H9 (cell line): ENCODE results near the gene CLCNKB. TPM values are rescaled to one million over a fixed set of nuclear protein-coding genes. Genes with fewer than 3 reads are reported as not detected.

ENCODE experiments used
- DNase-seq: peaks from one replicate; pipeline ENCODE4 v3.0.0-alpha.2; 2017
- H2AFZ ChIP-seq: one replicate; pipeline ENCODE4 v1.6.1; 2013; ENCODE audit warnings: mild to moderate bottlenecking, low read length, control low read depth, moderate library complexity
- H2AK5ac ChIP-seq: 2 replicates; pipeline ENCODE4 v1.6.1; 2013; ENCODE audit warnings: low read length, control low read depth, mixed read lengths; ENCODE audit not compliant: insufficient read length
- H2BK120ac ChIP-seq: one replicate; pipeline ENCODE4 v1.6.1; 2013; ENCODE audit warnings: low read depth, mild to moderate bottlenecking, low read length, control low read depth, inconsistent platforms; ENCODE audit not compliant: poor library complexity, severe bottlenecking
- H2BK12ac ChIP-seq: 2 replicates; pipeline ENCODE4 v1.6.1; 2013; ENCODE audit warnings: low read length, control low read depth, mixed read lengths, low read depth; ENCODE audit not compliant: insufficient read length
- H2BK15ac ChIP-seq: 2 replicates; pipeline ENCODE4 v1.6.1; 2013; ENCODE audit warnings: low read depth, low read length, control low read depth
- H2BK20ac ChIP-seq: one replicate; pipeline ENCODE4 v1.6.1; 2013; ENCODE audit warnings: low read depth, mild to moderate bottlenecking, low read length, control low read depth, inconsistent platforms; ENCODE audit not compliant: poor library complexity, severe bottlenecking
- H2BK5ac ChIP-seq: 2 replicates; pipeline ENCODE4 v1.6.1; 2013; ENCODE audit warnings: low read length, control low read depth, mixed read lengths; ENCODE audit not compliant: insufficient read length
- H3K14ac ChIP-seq: 2 replicates; pipeline ENCODE4 v1.6.1; 2013; ENCODE audit warnings: low read length, control low read depth; ENCODE audit not compliant: insufficient read depth
- H3K18ac ChIP-seq: 2 replicates; pipeline ENCODE4 v1.6.1; 2013; ENCODE audit warnings: low read depth, mild to moderate bottlenecking, mixed read lengths, low read length, control low read depth; ENCODE audit not compliant: insufficient read length
- H3K23ac ChIP-seq: 2 replicates; pipeline ENCODE4 v1.6.1; 2013; ENCODE audit warnings: low read length, control low read depth, mixed read lengths, low read depth; ENCODE audit not compliant: insufficient read length
- H3K23me2 ChIP-seq: 2 replicates; pipeline ENCODE4 v1.6.1; 2013; ENCODE audit warnings: low read depth, mild to moderate bottlenecking, mixed read lengths, low read length, control low read depth; ENCODE audit not compliant: insufficient read length, poor library complexity, severe bottlenecking
- H3K27ac ChIP-seq: 2 replicates; pipeline ENCODE4 v1.5.1; 2013; ENCODE audit warnings: low read length, control low read depth, mixed read lengths, low read depth; ENCODE audit not compliant: insufficient read length
- H3K27me3 ChIP-seq: 2 replicates; pipeline ENCODE4 v1.6.1; 2013; ENCODE audit warnings: low read length, control low read depth, inconsistent platforms; ENCODE audit not compliant: insufficient read depth
- H3K4ac ChIP-seq: 2 replicates; pipeline ENCODE4 v1.6.1; 2013; ENCODE audit warnings: low read depth, mild to moderate bottlenecking, control low read depth, inconsistent platforms, low read length, moderate library complexity
- H3K4me1 ChIP-seq: 2 replicates; pipeline ENCODE4 v1.6.1; 2013; ENCODE audit warnings: low read length, control low read depth, inconsistent platforms; ENCODE audit not compliant: insufficient read depth
- H3K4me2 ChIP-seq: 2 replicates; pipeline ENCODE4 v1.6.1; 2013; ENCODE audit warnings: low read length, control low read depth, mixed read lengths; ENCODE audit not compliant: insufficient read length, insufficient read depth
- H3K56ac ChIP-seq: 2 replicates; pipeline ENCODE4 v1.6.1; 2013; ENCODE audit warnings: low read depth, mild to moderate bottlenecking, mixed read lengths, low read length, control low read depth; ENCODE audit not compliant: insufficient read length
- H3K79me1 ChIP-seq: 2 replicates; pipeline ENCODE4 v1.6.1; 2013; ENCODE audit warnings: low read depth, mild to moderate bottlenecking, moderate library complexity, low read length, control low read depth, inconsistent platforms; ENCODE audit not compliant: insufficient read depth, poor library complexity, severe bottlenecking
- H3K79me2 ChIP-seq: 2 replicates; pipeline ENCODE4 v1.6.1; 2013; ENCODE audit warnings: low read length, control low read depth, inconsistent platforms; ENCODE audit not compliant: insufficient read depth
- H3K9ac ChIP-seq: 2 replicates; pipeline ENCODE4 v1.6.1; 2013; ENCODE audit warnings: low read length, control low read depth, mixed read lengths; ENCODE audit not compliant: insufficient read length; ENCODE audit errors: extremely low read depth
- H3K9me3 ChIP-seq: one replicate; pipeline ENCODE4 v1.6.1; 2013; ENCODE audit warnings: low read depth, low read length, inconsistent platforms; ENCODE audit not compliant: control insufficient read depth
- H3T11ph ChIP-seq: one replicate; pipeline ENCODE4 v1.6.1; 2013; ENCODE audit warnings: mild to moderate bottlenecking, low read length, control low read depth, inconsistent platforms
- H4K20me1 ChIP-seq: one replicate; pipeline ENCODE4 v1.6.1; 2013; ENCODE audit not compliant: control insufficient read depth, insufficient read length, insufficient read depth
- H4K5ac ChIP-seq: 2 replicates; pipeline ENCODE4 v1.6.1; 2013; ENCODE audit warnings: low read depth, mild to moderate bottlenecking, mixed read lengths, low read length, control low read depth; ENCODE audit not compliant: insufficient read length
- H4K8ac ChIP-seq: replicated peaks from 2 replicates; pipeline ENCODE4 v1.6.1; 2013; ENCODE audit warnings: low read length, control low read depth, mixed read lengths, low read depth; ENCODE audit not compliant: insufficient read length
- H4K91ac ChIP-seq: 2 replicates; pipeline ENCODE4 v1.6.1; 2013; ENCODE audit warnings: low read depth, mild to moderate bottlenecking, moderate library complexity, mixed read lengths, low read length, control low read depth; ENCODE audit not compliant: insufficient read length
- H3K27ac Mint-ChIP-seq, 3 experiments: 2 replicates in 2 of 3; 3 replicates in 1 of 3; pipeline ENCODE4 v1.8.0; 2020 to 2021; ENCODE audit warnings: mixed read lengths in 3 of 3, mild to moderate bottlenecking in 1 of 3, moderate library complexity in 1 of 3
- H3K27me3 Mint-ChIP-seq: 2 replicates; pipeline ENCODE4 v1.8.0; 2021; ENCODE audit warnings: low read depth, mild to moderate bottlenecking, moderate library complexity, mixed read lengths
- H3K36me3 Mint-ChIP-seq, 3 experiments: 2 replicates in 2 of 3; 3 replicates in 1 of 3; pipeline ENCODE4 v1.8.0; 2020 to 2021; ENCODE audit warnings: low read depth in 3 of 3, mixed read lengths in 3 of 3; ENCODE audit not compliant: insufficient read depth in 1 of 3
- H3K4me1 Mint-ChIP-seq, 2 experiments: 2 replicates each; pipeline ENCODE4 v1.8.0; 2020; ENCODE audit warnings: mixed read lengths in 2 of 2
- H3K4me3 Mint-ChIP-seq, 2 experiments: 2 replicates in 1 of 2; 3 replicates in 1 of 2; pipeline ENCODE4 v1.8.0; 2020 to 2021; ENCODE audit warnings: mild to moderate bottlenecking in 2 of 2, mixed read lengths in 2 of 2, moderate library complexity in 1 of 2
- H3K9me3 Mint-ChIP-seq, 2 experiments: 2 replicates in 1 of 2; 3 replicates in 1 of 2; pipeline ENCODE4 v1.8.0; 2020; ENCODE audit warnings: mild to moderate bottlenecking in 2 of 2, mixed read lengths in 2 of 2, moderate library complexity in 1 of 2
- WGBS: extraction: QIAGEN DNeasy Blood & Tissue Kit; methylation state at CpG from one replicate; pipeline ENCODE4 v1.1.7; 2013; ENCODE audit warnings: missing lambda C conversion rate, low lambda C conversion rate, mixed read lengths; ENCODE audit not compliant: insufficient read length; ENCODE audit errors: extremely low coverage; 5-methylcytosine and 5-hydroxymethylcytosine counted together
- total RNA-seq: library from RNA; stranded (reverse); gene quantifications from 2 replicates; pipeline ENCODE4 v1.2.1, GENCODE V29; 2021
- TF ChIP-seq, protein P1 (sequence below): fragments of 200-600 bp; sonication (generic); conservative IDR thresholded peaks from 3 replicates; pipeline ENCODE4 v1.8.0; 2021; ENCODE audit warnings: antibody characterized with exemption, mild to moderate bottlenecking

CLCNKB gene
- total RNA-seq, 1 experiment from 2014 or later: 1.7 TPM

DNA sequence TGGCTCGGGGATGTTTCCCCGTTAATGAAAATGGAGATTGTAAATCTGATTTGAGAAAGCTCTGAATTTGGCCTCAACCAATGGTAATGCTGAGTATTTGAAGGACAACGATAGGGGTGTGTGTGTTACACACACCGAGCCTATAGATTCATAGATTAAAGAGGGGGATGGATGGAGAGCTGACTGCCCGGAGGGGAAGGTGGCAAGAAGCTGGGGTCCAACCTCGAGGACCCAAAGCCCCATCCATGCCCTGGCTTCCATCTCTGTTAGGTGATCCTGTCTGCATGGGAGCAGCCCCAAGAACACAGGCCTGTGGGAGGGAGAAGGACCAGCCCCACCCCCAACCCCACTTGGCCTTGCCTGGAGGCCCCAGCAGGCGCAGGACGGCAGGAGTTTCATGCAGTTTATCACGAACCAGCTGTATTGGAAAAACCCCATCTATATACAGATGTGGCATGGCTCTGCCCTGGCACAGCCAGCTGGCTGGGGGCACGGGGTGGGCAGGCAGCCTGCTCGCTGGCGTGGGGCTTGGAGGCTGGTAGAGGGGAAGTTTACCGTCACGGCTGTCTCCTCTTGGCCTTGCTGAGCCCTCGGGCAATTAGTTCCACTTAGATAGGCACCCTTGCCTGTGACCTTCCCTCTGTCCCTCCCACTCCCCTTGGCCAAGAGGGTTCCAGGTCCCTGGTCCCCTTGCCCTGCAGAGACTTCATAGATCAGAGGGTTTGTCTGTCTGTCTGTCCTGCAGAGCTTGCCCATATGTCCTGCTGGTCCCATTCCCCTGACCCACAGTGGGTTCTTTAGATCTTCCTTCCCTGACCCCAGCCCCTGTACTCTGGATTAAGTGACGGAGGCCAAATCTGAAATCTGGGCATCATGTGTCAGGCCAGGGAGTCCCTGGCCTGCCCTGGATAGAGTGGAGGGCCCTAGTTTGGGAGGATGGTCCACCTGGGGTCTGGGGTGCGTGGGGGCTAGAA, 28.8 kb upstream of the CLCNKB start:
- Mint-ChIP-seq H3K27ac (peak overlapping the region in 1 of 3 experiments; percentile 79; a peak in 1 of 7 replicates), H3K36me3 (no peaks in the 10 kb centered on the region), H3K4me1 (peaks cover 31 to 58% of the 10 kb centered on the region in 2 experiments), H3K4me3 (0 out of 5 replicates have a peak overlapping the region, but pooled peaks of 1 of the 2 experiments have one; percentile 21), H3K9me3 (no peaks in the 10 kb centered on the region), H3K27me3 (peaks cover 7% of the 10 kb centered on the region)
- Histone ChIP-seq H2AK5ac (no peak overlapping the region), H2BK5ac (no peak overlapping the region), H2BK15ac (no peak overlapping the region), H3K27me3 (no peaks in the 10 kb centered on the region), H4K8ac (no peak overlapping the region), H4K5ac (no peak overlapping the region), H3K9ac (no peak overlapping the region), H3K14ac (no peak overlapping the region), H4K20me1 (no peaks in the 10 kb centered on the region), H3K9me3 (no peaks in the 10 kb centered on the region), H3K18ac (no peak overlapping the region), H2AFZ (no peak overlapping the region), H3K56ac (no peak overlapping the region), H2BK20ac (no peak overlapping the region), H3K4me2 (no peak overlapping the region), H3K4me1 (peaks cover 8% of the 10 kb centered on the region; the same call in 1 of the 2 replicates), H3K4ac (no peak overlapping the region), H3K23me2 (no peaks in the 10 kb centered on the region), H2BK12ac (no peak overlapping the region), H3K27ac (no peak overlapping the region), H3K23ac (no peak overlapping the region), H4K91ac (no peak overlapping the region), H2BK120ac (no peak overlapping the region), H3K79me2 (no peaks in the 10 kb centered on the region), H3K79me1 (no peaks in the 10 kb centered on the region), H3T11ph (no peak overlapping the region)
- DNase-seq: no peak
- TF ChIP-seq, protein P1, sequence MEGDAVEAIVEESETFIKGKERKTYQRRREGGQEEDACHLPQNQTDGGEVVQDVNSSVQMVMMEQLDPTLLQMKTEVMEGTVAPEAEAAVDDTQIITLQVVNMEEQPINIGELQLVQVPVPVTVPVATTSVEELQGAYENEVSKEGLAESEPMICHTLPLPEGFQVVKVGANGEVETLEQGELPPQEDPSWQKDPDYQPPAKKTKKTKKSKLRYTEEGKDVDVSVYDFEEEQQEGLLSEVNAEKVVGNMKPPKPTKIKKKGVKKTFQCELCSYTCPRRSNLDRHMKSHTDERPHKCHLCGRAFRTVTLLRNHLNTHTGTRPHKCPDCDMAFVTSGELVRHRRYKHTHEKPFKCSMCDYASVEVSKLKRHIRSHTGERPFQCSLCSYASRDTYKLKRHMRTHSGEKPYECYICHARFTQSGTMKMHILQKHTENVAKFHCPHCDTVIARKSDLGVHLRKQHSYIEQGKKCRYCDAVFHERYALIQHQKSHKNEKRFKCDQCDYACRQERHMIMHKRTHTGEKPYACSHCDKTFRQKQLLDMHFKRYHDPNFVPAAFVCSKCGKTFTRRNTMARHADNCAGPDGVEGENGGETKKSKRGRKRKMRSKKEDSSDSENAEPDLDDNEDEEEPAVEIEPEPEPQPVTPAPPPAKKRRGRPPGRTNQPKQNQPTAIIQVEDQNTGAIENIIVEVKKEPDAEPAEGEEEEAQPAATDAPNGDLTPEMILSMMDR: no peak
- WGBS: no CpG with 5 or more reads among the region's 17 CpGs
